ENCODE results near the gene TBCD. TPM values are rescaled to one million over a fixed set of nuclear protein-coding genes. Genes with fewer than 3 reads are reported as not detected.

The TBCD gene
- total RNA-seq, 6 experiments from 2014 or later = 47.3 to 67.6 (median 62.5) TPM

Other genes starting within 250 kb of the TBCD start
- gene FOXK2, start 232.3 kb upstream of the TBCD start, total RNA-seq (2021; fragmentation: NEBNext Ultra II Directional; extraction: Animal tissue kit (Norgen Biotek cat#: 25700)) = 10 to 100 TPM; 38.6 to 46.3 (median 41.1) TPM
- 10 to 100 TPM; 60.6 to 73.5 (median 66.3) TPM for gene WDR45B, start 103.6 kb upstream of the TBCD start, total RNA-seq (2021; fragmentation: NEBNext Ultra II Directional; extraction: Animal tissue kit (Norgen Biotek cat#: 25700))
- gene RAB40B, start 53.4 kb upstream of the TBCD start, total RNA-seq (2021; fragmentation: NEBNext Ultra II Directional; extraction: Animal tissue kit (Norgen Biotek cat#: 25700)) = 10 to 100 TPM in 2 of 6 experiments, 1 to 10 TPM in 4; 8.0 to 14.8 (median 9.3) TPM
- gene FN3KRP, start 35.4 kb upstream of the TBCD start, total RNA-seq (2021; fragmentation: NEBNext Ultra II Directional; extraction: Animal tissue kit (Norgen Biotek cat#: 25700)) = 10 to 100 TPM; 27.7 to 36.3 (median 33.7) TPM
- gene FN3K, start 16.4 kb upstream of the TBCD start, total RNA-seq (2021; fragmentation: NEBNext Ultra II Directional; extraction: Animal tissue kit (Norgen Biotek cat#: 25700)) = 1 to 10 TPM in 5 of 6 experiments, under 1 TPM in 1; 0.96 to 2.9 (median 1.6) TPM
- not detected for gene ZNF750, start 88.0 kb downstream of the TBCD start, total RNA-seq (2021; fragmentation: NEBNext Ultra II Directional; extraction: Animal tissue kit (Norgen Biotek cat#: 25700))

All from HFFc6 (cell line).